ENCODE data around the gene CLDN34. TPM values are rescaled to one million over a fixed set of nuclear protein-coding genes. Genes with fewer than 3 reads are reported as not detected.

CLDN34 gene
- total RNA-seq, 2 donors from 2014 or later, result not detected

GRCh38 chrX:10011261-10011931, 44.2 kb downstream of the CLDN34 start:
- Mint-ChIP-seq H3K27ac (peak overlapping the region; percentile 90), H3K27me3 (no peaks in the 10 kb centered on the region), H3K4me3 (peak overlapping the region; percentile 78), H3K36me3 (ENCODE audit: low read depth) (no peaks in the 10 kb centered on the region), H3K4me1 (peaks cover 13% of the 10 kb centered on the region)
- ATAC-seq (peak; percentile 44), DNase-seq (peak in 1 of 3 donors; percentile 5)
- no peaks in the 10 kb centered on the region for H3K9me3 ChIP-seq (ENCODE audit: control insufficient read depth, low read length, poor library complexity, severe bottlenecking)

DNA sequence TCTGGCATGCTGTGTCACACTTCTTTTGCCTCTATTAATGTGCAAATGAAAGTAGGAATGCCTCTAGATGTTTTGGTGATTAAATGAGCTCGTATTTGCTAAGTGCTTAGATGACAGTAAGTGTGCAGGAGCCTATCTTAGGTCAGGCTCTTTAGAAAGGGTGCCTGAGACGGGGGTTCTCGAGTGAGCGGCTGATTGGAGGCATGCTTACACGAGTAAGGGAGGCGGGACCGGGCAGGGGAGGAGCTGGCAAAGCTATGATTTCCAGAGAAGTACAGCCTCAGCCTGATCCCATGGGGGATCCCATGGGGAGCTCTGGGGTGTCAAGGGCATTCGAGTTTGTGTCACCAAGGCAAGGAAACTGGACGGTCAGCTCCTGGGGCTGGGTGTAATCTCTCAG, 44.8 kb downstream of the CLDN34 start:
- peaks cover 16% of the 10 kb centered on the region for H3K4me1 Mint-ChIP-seq

GRCh38 chrX:10014462-10015354, 47.5 kb downstream of the CLDN34 start:
- H3K27me3 Mint-ChIP-seq, result no peaks in the 10 kb centered on the region
- ATAC-seq (peak; percentile 93), DNase-seq (peak; percentile 67 to 77 (median 76))
- H3K36me3 Mint-ChIP-seq (ENCODE audit: low read depth), result no peaks in the 10 kb centered on the region
- peaks cover 17% of the 10 kb centered on the region for H3K4me1 Mint-ChIP-seq
- no peaks in the 10 kb centered on the region for H3K9me3 ChIP-seq (ENCODE audit: control insufficient read depth, low read length, poor library complexity, severe bottlenecking)
- H3K4me3 Mint-ChIP-seq, result peak overlapping the region; percentile 79
- peak overlapping the region; percentile 57 for H3K27ac Mint-ChIP-seq

More for the DNA sequence above, 44.8 kb downstream of the CLDN34 start:
- Mint-ChIP-seq H3K36me3 (ENCODE audit: low read depth) (no peaks in the 10 kb centered on the region), H3K4me3 (peak overlapping the region; percentile 78), H3K27me3 (no peaks in the 10 kb centered on the region), H3K27ac (peak overlapping the region; percentile 90)
- DNase-seq (no peak), ATAC-seq (no peak)
- H3K9me3 ChIP-seq (ENCODE audit: control insufficient read depth, low read length, poor library complexity, severe bottlenecking), result no peaks in the 10 kb centered on the region

- no peaks in the 10 kb centered on the region for H3K9me3 ChIP-seq (ENCODE audit: control insufficient read depth, low read length, poor library complexity, severe bottlenecking)
- peak; percentile 27 for ATAC-seq
- no peaks in the 10 kb centered on the region for H3K36me3 Mint-ChIP-seq (ENCODE audit: low read depth)
- no peak for DNase-seq
- peaks cover 17% of the 10 kb centered on the region for H3K4me1 Mint-ChIP-seq
- no peaks in the 10 kb centered on the region for H3K27me3 Mint-ChIP-seq
- H3K27ac Mint-ChIP-seq, result no peak overlapping the region
- no peak overlapping the region for H3K4me3 Mint-ChIP-seq
Measured at GRCh38 chrX:10015355-10015722, 48.2 kb downstream of the CLDN34 start.

GRCh38 chrX:10015723-10016518, 48.8 kb downstream of the CLDN34 start:
- no peaks in the 10 kb centered on the region for H3K9me3 ChIP-seq (ENCODE audit: control insufficient read depth, low read length, poor library complexity, severe bottlenecking)
- peaks cover 17% of the 10 kb centered on the region for H3K4me1 Mint-ChIP-seq
- DNase-seq (peak in 1 of 3 donors; percentile 16), ATAC-seq (no peak)
- H3K27me3 Mint-ChIP-seq, result no peaks in the 10 kb centered on the region
- no peaks in the 10 kb centered on the region for H3K36me3 Mint-ChIP-seq (ENCODE audit: low read depth)
- H3K4me3 Mint-ChIP-seq, result peak overlapping the region; percentile 88
- H3K27ac Mint-ChIP-seq, result peak overlapping the region; percentile 65

DNA sequence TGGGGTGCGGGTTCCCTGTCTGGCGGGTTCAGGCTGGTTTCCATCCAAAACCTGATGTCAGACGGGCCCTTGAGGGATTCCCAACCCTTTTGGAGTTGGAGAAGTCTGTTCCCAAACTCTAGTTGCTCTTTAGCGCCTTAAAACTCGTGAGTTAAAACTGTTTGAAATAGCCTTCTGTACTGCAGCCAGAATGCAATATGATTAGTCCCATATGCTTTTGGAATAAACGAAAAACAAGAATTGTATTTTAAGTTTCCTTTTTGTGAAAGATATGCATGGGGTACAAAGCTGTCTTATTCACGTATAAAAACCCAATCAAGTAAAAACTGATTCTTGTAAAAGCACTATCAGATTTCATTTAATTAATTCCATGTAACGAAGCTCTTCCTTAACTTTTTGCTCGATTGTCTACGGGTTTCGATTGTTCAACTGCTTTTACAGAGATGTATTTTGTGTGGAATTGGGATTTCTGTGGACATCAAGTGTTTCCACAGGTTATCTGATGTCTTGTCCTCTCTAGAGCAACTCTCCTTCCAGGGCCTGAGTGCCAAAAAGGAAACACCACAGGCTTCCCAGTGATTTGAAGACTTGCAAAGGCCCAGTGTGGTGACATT, 49.5 kb downstream of the CLDN34 start:
- no peaks in the 10 kb centered on the region for H3K9me3 ChIP-seq (ENCODE audit: control insufficient read depth, low read length, poor library complexity, severe bottlenecking)
- ATAC-seq (no peak), DNase-seq (no peak)
- Mint-ChIP-seq H3K27ac (peak overlapping the region; percentile 65), H3K4me1 (peaks cover 14% of the 10 kb centered on the region), H3K27me3 (no peaks in the 10 kb centered on the region), H3K4me3 (peak overlapping the region; percentile 88), H3K36me3 (ENCODE audit: low read depth) (no peaks in the 10 kb centered on the region)

- Mint-ChIP-seq H3K36me3 (ENCODE audit: low read depth) (no peaks in the 10 kb centered on the region), H3K27ac (no peak overlapping the region), H3K4me3 (no peak overlapping the region), H3K27me3 (no peaks in the 10 kb centered on the region), H3K4me1 (peaks cover 6% of the 10 kb centered on the region)
- DNase-seq (no peak), ATAC-seq (no peak)
- no peaks in the 10 kb centered on the region for H3K9me3 ChIP-seq (ENCODE audit: control insufficient read depth, low read length, poor library complexity, severe bottlenecking)
Measured at GRCh38 chrX:10017872-10018271, 50.7 kb downstream of the CLDN34 start.

Other genes starting within 250 kb of the CLDN34 start
- gene GPR143, start 201.5 kb upstream of the CLDN34 start, total RNA-seq, result not detected
- not detected for gene SHROOM2, start 180.9 kb upstream of the CLDN34 start, total RNA-seq
- gene CLCN4, start 189.6 kb downstream of the CLDN34 start, total RNA-seq, result 1 to 10 TPM in 1 of 2 donors, under 1 TPM in 1; 0.37 to 3.3 TPM